ENCODE data around the gene ARID1B.

ARID1B gene

DNA sequence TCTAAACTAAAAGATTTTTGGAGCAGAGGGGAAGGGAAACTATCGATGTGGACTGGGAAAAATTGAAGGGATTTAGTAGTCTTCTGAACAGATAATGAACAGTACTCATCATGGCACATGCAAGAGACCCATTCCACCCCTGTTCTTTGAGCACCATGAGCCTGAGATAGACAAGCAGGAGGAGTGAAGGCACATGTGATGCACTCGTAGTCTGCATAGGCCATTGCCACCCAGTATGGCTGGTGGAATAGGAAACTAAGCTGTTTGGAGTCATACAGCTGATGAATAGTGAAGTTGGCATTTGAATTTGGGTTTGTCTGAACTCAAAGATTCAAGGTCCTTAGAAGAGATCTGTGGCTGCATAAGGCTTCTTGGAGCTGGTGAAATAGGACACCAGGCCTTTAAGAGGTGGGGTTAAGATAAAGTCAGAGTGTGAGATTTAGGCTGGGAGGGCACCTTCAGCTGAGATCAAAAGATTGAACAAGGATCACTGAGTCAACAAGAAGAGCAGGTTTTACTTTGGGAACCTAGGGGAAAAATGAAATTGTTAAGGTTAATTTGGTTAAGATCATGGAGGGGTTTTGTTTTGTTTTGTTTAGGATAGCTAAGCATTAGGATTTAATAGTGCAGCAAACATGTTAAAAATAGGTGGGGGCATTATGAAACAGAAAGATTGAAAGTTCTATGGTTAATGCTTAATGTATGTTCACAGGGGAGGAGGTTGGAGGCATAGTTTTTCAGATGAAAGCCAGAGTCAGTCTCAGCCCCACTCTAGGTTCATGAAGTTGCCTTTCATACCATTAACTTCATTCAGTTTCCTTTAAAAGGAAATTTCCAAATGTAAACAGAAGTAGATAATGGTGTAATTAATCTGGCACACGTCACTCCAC lies 148.8 kb downstream of the ARID1B start:
- TF ChIP-seq GATA3 (IDR thresholded peaks at IDR 0.05; ENCODE audit: low read depth, low read length) (no peak), GATA2 (IDR thresholded peaks at IDR 0.05; ENCODE audit: low read depth, low read length) (no peak)

DNA sequence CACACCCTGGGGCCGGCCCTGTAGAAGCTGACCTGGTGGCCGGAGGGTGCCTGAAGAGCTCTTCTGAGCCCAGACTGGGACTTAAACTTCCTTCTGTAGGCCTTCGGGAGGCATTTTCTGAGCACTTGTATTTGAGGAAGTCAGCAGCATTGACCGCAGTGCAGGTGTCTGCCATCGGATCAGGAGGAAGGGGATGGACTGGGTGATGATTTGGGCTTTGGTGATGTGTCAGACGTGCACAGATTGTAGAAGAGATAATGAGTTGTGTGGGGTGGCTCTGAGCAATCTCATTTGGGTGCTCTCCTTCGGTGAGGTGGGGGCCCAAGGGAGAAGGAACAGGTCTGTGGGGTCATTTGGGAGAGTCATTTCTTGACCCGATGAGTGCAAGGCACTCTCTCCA lies 150.9 kb downstream of the ARID1B start:
- no peak for TF ChIP-seq GATA2 (IDR thresholded peaks at IDR 0.05; ENCODE audit: low read depth, low read length)
- no peak for TF ChIP-seq GATA3 (IDR thresholded peaks at IDR 0.05; ENCODE audit: low read depth, low read length)

DNA sequence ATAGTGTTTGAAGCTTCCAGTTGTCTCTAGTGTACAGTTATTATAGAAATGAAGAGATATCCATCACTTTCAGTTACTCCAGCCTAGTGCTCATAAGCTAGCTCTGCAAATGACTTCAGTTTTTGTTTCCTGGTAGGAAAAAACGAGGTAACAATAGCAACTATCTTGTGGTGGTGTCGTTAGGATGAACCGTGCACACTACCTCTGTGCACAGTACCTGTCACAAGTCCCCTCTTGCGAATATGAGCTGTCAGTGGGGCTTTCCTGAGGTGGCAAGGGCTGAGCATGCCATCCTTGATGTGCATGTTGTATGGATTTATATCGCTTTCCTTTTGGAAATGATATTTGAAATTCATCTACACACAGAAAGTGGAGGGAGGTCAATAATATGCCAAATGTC lies 151.8 kb downstream of the ARID1B start:
- TF ChIP-seq GATA2 (IDR thresholded peaks at IDR 0.05; ENCODE audit: low read depth, low read length) (no peak), GATA3 (IDR thresholded peaks at IDR 0.05; ENCODE audit: low read depth, low read length) (no peak)

DNA sequence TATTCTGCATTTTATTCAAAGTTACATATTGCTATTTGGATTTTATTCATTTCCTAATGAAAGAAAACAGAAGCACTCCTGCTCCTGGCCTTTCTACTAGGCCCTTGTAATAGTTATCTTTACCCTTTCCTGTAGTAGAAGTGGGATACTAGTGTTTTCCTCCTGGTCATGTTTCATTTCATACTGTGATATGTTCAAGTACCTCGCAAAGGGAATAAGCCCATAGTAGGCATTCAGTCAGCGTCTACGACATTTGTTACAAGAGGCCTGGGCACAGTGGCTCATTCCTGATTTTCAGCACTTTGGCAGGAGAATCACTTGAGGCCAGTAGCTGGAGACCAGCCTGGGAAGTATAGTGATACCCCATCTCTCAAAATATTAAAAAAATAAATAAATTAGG lies 154.1 kb downstream of the ARID1B start:
- TF ChIP-seq GATA2 (IDR thresholded peaks at IDR 0.05; ENCODE audit: low read depth, low read length) = no peak
- no peak for TF ChIP-seq GATA3 (IDR thresholded peaks at IDR 0.05; ENCODE audit: low read depth, low read length)

DNA sequence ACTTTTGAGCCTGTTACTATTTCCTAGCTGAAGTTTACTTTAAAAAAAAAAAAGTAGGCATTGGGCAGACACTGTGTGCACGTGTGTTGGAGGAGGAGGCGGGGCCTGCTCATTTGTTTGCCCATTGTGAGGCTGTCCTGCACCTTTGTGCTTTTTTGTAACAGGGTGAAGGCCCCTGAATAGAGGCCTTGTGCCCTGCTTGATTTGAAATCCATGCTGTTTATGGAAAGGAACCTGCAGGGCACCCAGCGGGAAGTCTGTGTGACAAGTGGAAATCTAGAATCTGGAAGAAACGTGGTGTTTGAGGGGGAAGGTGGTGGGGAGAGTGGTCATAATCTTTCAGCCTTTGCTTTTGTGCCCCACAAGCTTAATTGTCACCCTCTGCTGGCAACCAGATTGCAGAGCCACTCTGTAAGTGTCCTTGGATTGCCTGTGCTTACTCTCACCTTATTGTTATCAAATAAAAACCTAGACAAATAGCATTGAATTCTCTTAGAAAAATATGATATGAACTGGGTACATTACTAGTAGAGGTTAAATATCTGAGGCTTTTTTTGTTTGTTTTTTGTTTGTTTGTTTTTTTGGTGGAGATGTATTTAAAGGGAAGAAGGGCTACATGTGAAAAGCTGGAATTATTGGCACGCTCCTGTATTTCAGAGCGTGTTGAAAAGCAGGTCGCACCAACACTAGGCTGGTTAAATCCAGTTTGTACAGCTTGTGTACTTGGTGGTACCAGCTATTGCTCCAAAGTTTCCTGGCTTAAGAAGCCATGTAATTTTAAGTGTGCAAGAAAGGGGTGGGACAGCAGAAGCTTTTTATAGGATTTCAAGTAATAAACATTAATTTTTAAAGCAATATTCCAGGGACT lies 156.3 kb downstream of the ARID1B start:
- TF ChIP-seq GATA3 (IDR thresholded peaks at IDR 0.05; ENCODE audit: low read depth, low read length) (no peak), GATA2 (IDR thresholded peaks at IDR 0.05; ENCODE audit: low read depth, low read length) (no peak)

DNA sequence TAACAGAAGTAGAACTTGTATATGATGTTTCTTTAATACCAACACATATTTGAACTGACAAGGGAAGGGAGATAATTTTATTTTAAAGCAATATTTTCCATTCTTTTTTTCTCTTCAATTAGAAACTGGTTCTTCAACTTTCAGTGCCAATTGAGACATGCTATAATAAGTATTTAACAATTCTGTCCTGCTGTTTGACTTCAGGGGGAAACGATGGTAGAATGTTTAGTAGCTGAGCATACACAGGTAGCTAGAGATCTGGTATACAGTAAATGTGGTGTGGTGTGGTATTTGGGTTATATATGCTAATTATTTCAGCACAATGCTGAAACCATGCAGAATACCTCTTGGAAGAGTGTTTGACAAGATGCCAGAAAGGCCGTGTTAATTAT lies 156.9 kb downstream of the ARID1B start:
- TF ChIP-seq GATA2 (IDR thresholded peaks at IDR 0.05; ENCODE audit: low read depth, low read length) (no peak), GATA3 (IDR thresholded peaks at IDR 0.05; ENCODE audit: low read depth, low read length) (no peak)

DNA sequence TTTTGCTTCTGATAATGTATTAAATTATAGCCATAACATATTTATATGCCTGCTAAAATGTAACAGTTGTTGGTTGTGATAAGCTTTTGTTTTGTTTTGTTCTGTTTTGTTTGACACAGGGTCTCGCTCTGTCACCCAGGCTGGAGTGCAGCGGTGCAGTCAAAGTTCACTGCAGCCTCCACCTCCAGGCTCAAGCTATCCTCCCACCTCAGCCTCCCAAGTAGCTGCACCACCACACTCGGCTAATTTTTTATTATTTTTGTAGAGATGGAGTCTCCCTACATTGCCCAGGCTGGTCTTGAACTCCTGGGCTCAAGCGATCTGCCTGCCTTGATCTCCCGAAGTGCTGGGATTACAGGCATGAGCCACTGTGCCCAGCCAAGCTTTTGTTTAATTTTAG lies 157.8 kb downstream of the ARID1B start:
- TF ChIP-seq GATA2 (IDR thresholded peaks at IDR 0.05; ENCODE audit: low read depth, low read length) (no peak), GATA3 (IDR thresholded peaks at IDR 0.05; ENCODE audit: low read depth, low read length) (no peak)

DNA sequence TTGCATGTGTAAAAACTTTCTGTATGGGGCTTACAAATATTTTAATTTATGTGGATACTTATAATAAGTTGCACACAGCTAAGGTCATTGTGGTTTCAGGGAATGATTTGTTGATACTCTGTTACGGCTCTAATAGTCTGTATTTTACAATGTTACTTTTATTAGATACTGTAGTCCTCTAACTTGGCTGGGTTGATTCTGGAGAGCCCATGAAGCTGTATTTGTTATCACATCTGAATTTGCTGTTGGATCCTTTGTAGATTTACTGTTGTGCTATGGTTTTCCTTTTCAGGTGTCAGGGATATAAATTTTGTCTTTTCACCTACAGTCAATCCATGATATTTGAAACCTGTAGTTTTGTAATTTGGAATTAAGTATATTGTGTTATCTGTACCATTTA lies 161.0 kb downstream of the ARID1B start:
- no peak for TF ChIP-seq GATA3 (IDR thresholded peaks at IDR 0.05; ENCODE audit: low read depth, low read length)
- no peak for TF ChIP-seq GATA2 (IDR thresholded peaks at IDR 0.05; ENCODE audit: low read depth, low read length)

DNA sequence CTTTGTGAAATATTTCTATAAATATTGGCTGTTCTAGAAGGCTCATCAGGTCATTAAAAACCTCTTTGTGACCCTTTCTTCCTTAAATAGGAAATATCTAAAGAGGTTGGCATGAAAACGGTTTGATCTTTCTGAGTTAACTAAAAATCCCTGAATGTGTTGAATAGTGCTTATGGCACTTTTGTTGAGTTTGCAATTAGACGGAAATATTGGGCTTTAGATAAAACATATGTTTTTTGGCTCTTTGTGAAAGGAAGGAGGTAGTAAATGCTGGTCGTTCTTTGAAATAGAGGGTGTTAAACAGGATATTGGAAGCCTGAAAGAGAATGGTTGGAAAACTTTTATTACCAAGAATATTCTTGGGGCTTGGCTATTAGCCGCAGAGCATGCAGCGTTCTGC lies 163.0 kb downstream of the ARID1B start:
- TF ChIP-seq GATA3 (IDR thresholded peaks at IDR 0.05; ENCODE audit: low read depth, low read length) = no peak
- no peak for TF ChIP-seq GATA2 (IDR thresholded peaks at IDR 0.05; ENCODE audit: low read depth, low read length)

DNA sequence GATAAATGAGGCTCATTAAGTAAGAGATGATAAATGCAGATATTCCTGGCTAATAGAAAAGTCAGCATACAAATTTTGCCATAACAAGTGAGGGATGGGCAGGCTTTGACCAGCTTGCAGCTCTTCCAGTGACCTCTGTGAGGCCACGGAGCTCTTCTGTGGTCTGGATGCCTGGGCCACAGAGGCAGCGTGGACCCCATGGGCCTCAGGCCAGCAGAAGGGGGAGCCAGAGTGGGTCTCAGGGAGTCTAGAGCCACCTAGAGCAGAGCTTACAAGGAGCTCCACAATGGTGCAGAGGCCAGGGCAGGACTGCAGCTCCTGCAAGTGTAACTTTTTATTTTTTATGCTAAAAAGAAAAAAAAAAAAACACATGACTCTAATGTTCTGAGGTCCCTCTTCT lies 165.1 kb downstream of the ARID1B start:
- TF ChIP-seq GATA2 (IDR thresholded peaks at IDR 0.05; ENCODE audit: low read depth, low read length) (no peak), GATA3 (IDR thresholded peaks at IDR 0.05; ENCODE audit: low read depth, low read length) (no peak)

DNA sequence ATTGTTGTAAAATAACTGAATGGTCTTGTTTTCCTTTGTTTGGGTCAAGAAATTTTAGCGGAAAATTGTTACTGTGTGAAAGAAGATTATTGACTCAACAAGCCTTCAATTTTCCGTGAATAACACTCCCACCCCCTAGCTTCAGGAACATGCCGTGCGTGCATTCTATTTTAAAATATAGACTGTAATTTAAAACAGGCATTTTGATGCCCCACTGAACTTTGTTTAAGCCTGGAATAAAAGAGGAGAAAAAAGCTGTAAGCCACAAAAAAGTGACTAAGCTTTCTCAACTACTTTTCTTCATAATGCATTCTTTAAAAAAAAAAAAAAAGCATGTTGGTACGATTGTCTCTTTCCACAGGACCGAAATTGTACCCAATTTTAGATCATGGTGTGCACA lies 166.0 kb downstream of the ARID1B start:
- no peak for TF ChIP-seq GATA3 (IDR thresholded peaks at IDR 0.05; ENCODE audit: low read depth, low read length)
- no peak for TF ChIP-seq GATA2 (IDR thresholded peaks at IDR 0.05; ENCODE audit: low read depth, low read length)

DNA sequence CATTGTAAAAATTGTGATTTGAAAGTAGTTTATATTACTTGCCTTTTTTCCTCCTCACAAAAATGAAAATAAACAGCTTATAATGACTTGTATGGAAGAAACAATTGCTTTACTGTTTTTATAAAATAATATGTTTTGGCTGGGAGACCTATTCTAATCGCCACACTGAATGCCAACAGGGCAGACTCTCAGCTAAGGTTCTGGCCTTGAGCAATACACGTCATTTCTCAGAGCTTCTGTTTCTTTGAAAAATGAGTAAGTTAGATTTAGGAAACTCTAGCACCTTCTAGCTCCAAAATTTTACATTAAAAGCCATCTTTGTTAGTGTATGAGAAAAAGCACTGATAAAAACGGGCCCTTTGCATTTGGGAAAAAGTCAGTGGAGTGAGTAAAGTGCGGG lies 166.6 kb downstream of the ARID1B start:
- TF ChIP-seq GATA2 (IDR thresholded peaks at IDR 0.05; ENCODE audit: low read depth, low read length) (no peak), GATA3 (IDR thresholded peaks at IDR 0.05; ENCODE audit: low read depth, low read length) (no peak)

DNA sequence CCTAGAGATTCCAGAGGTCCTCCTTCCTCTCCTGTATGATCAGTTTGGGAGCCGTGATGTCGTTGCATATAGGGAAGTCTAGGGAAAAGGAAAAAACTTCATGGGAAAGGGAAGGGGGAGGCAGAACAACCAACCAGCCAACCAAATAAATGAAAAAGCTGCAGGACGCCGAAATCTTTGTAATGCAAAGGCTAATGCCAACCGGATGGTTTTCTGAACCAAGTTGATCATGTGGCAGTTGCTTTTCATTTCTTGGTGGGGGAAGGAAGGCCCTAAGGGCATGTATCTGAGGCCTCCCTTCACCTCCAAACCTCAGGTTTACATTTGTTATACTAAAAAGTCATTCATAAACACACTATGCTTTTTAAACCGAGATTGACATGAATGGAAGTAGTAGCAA lies 167.2 kb downstream of the ARID1B start:
- TF ChIP-seq GATA2 (IDR thresholded peaks at IDR 0.05; ENCODE audit: low read depth, low read length) (no peak), GATA3 (IDR thresholded peaks at IDR 0.05; ENCODE audit: low read depth, low read length) (no peak)

DNA sequence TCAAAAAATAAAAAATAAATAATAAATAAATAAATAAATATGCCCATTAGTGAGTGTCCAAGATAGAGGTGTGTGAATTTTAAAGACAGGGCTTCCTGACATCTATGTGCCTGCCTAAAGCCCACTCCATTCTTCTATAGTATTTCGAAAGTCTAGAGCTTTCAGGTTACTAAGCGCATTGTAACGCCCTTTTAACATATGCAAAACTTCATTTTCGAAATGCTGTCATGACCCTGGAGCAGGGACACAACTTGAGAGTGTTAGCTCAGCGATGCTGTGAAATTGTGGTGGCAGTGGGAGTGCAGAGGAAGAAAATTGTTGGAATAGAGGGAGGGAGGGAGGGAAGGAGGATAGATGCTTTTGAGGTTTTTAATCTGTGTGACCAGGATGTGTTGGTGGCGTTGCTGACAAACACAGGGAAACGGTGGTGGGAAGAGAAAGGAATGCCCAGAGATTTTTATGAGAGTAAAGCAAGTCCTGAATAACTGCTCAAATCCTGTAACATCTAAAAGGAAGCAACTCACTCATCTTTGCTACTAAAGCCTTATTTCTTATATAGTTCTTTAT lies 169.3 kb downstream of the ARID1B start:
- no peak for TF ChIP-seq GATA3 (IDR thresholded peaks at IDR 0.05; ENCODE audit: low read depth, low read length)
- TF ChIP-seq GATA2 (IDR thresholded peaks at IDR 0.05; ENCODE audit: low read depth, low read length) = no peak
